Osteocyte (in vitro differentiated cells): ENCODE data around the gene GOT2. TPM values are rescaled to one million over a fixed set of nuclear protein-coding genes. Genes with fewer than 3 reads are reported as not detected.

ENCODE experiments used
- DNase-seq: peaks from one replicate; pipeline ENCODE4 v3.0.0; 2021; ENCODE audit warnings: mixed read lengths; ENCODE audit not compliant: unreplicated experiment; ENCODE audit errors: extremely low spot score
- H3K27ac Mint-ChIP-seq: one replicate; pipeline ENCODE4 v1.8.0; 2021; ENCODE audit warnings: mild to moderate bottlenecking, mixed read lengths; ENCODE audit not compliant: unreplicated experiment
- H3K27me3 Mint-ChIP-seq: one replicate; pipeline ENCODE4 v1.8.0; 2021; ENCODE audit warnings: mixed read lengths; ENCODE audit not compliant: unreplicated experiment
- H3K36me3 Mint-ChIP-seq: one replicate; pipeline ENCODE4 v1.8.0; 2021; ENCODE audit warnings: mixed read lengths; ENCODE audit not compliant: unreplicated experiment
- H3K4me1 Mint-ChIP-seq: one replicate; pipeline ENCODE4 v1.8.0; 2021; ENCODE audit warnings: mixed read lengths; ENCODE audit not compliant: unreplicated experiment
- H3K4me3 Mint-ChIP-seq: one replicate; pipeline ENCODE4 v1.8.0; 2021; ENCODE audit warnings: mild to moderate bottlenecking, moderate library complexity, mixed read lengths; ENCODE audit not compliant: unreplicated experiment
- H3K9me3 Mint-ChIP-seq: one replicate; pipeline ENCODE4 v1.8.0; 2021; ENCODE audit warnings: mixed read lengths; ENCODE audit not compliant: unreplicated experiment
- CTCF ChIP-seq: fragments of 200-600 bp; sonication (generic); IDR thresholded peaks from 2 replicates; pipeline ENCODE4 v1.5.0; 2021; ENCODE audit warnings: antibody characterized with exemption, mild to moderate bottlenecking, moderate library complexity
- total RNA-seq: library from RNA; stranded (reverse); gene quantifications from 2 replicates; pipeline ENCODE4 v1.2.1, GENCODE V29; 2021

Gene GOT2
- total RNA-seq, 1 donor from 2014 or later: 58.4 TPM

GRCh38 chr16:58658796-58659211, 75.3 kb downstream of the GOT2 start:
- Mint-ChIP-seq H3K27me3 (peaks cover 3% of the 10 kb centered on the region), H3K9me3 (no peaks in the 10 kb centered on the region), H3K4me1 (peaks cover 3% of the 10 kb centered on the region), H3K4me3 (no peak overlapping the region), H3K27ac (no peak overlapping the region), H3K36me3 (no peaks in the 10 kb centered on the region)
- DNase-seq: no peak
- TF ChIP-seq CTCF: no peak

Other genes starting within 250 kb of the GOT2 start
- 10.5 and 13.1 TPM in 2 replicates for gene NDRG4, start 234.2 kb downstream of the GOT2 start, total RNA-seq
- 17.3 and 19.9 TPM in 2 replicates for gene SETD6, start 218.8 kb downstream of the GOT2 start, total RNA-seq
- 122 and 131 TPM in 2 replicates for gene CNOT1, start 104.5 kb downstream of the GOT2 start, total RNA-seq
- 54.5 and 54.8 TPM in 2 replicates for gene SLC38A7, start 49.5 kb downstream of the GOT2 start, total RNA-seq